ENCODE data around the gene CEP72. TPM values are rescaled to one million over a fixed set of nuclear protein-coding genes. Genes with fewer than 3 reads are reported as not detected.

CEP72 gene
- total RNA-seq, 1 experiment from 2014 or later: 14.6 TPM

DNA sequence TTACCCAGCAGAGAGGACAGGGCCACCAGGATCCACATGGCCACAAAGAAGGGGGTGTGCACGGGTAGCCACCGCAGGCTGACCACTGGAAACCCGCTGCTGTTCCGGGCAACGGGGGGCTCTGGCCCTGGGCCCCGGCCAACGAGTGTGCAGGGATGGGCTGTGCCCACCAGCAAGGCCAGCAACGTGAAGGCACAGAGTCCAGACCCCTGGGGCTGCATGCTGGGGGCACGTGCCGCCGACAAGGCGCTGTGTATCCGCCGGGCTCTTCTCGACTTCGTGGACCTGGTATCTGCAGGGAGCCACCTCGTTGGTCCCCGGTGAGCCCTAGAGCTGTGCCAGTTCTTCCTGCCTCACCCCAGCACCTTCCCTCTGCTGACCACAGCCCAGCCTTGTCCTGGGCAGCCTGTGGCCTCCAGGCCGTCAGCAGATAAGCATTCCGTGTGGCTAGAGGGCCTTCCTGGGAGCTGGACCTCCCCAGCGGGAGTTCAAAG lies 42.2 kb upstream of the CEP72 start:
- H2AFZ ChIP-seq (ENCODE audit: low read length): no peak overlapping the region
- H3K27me3 ChIP-seq (ENCODE audit: low read length): no peaks in the 10 kb centered on the region
- no peaks in the 10 kb centered on the region for H3K36me3 ChIP-seq (ENCODE audit: insufficient read depth, low read length)
- H3K4me2 ChIP-seq (ENCODE audit: low read depth, low read length, poor library complexity, severe bottlenecking): no peak overlapping the region
- H3K4me3 ChIP-seq (ENCODE audit: low read length): no peak overlapping the region
- H3K9ac ChIP-seq (ENCODE audit: low read length): no peak overlapping the region
- no peaks in the 10 kb centered on the region for H4K20me1 ChIP-seq (ENCODE audit: insufficient read depth, low read depth, low read length)
- no peaks in the 10 kb centered on the region for H3K9me2 ChIP-seq (replicated peaks; ENCODE audit: insufficient read depth, low read length)
- H3K79me2 ChIP-seq (ENCODE audit: low read length): no peaks in the 10 kb centered on the region
- H3K27ac ChIP-seq (ENCODE audit: low read length): no peak overlapping the region
- peaks cover 7% of the 10 kb centered on the region for H3K4me1 ChIP-seq (ENCODE audit: low read length)
- DNase-seq: no peak
- H3K9me3 ChIP-seq (ENCODE audit: low read length): no peaks in the 10 kb centered on the region

DNA sequence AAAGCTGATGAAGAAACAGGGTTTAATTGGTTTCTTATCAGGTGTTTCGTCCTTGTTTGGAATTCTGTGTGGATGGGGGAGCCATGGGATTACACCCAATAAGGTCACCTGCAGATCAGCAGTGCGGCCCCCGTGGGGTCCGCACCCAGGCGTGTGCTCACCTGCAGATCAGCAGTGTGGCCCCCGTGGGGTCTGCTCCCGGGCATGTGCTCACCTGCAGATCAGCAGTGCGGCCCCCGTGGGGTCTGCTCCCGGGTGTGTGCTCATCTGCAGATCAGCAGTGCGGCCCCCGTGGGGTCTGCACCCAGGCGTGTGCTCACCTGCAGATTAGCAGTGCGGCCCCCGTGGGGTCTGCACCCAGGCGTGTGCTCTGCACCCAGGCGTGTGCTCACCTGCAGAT lies 41.7 kb upstream of the CEP72 start:
- H4K20me1 ChIP-seq (ENCODE audit: insufficient read depth, low read depth, low read length): no peaks in the 10 kb centered on the region
- no peak overlapping the region for H3K4me3 ChIP-seq (ENCODE audit: low read length)
- no peak overlapping the region for H3K27ac ChIP-seq (ENCODE audit: low read length)
- no peak overlapping the region for H3K9ac ChIP-seq (ENCODE audit: low read length)
- no peaks in the 10 kb centered on the region for H3K27me3 ChIP-seq (ENCODE audit: low read length)
- no peak overlapping the region for H2AFZ ChIP-seq (ENCODE audit: low read length)
- H3K36me3 ChIP-seq (ENCODE audit: insufficient read depth, low read length): no peaks in the 10 kb centered on the region
- no peak overlapping the region for H3K4me2 ChIP-seq (ENCODE audit: low read depth, low read length, poor library complexity, severe bottlenecking)
- no peaks in the 10 kb centered on the region for H3K9me2 ChIP-seq (replicated peaks; ENCODE audit: insufficient read depth, low read length)
- peaks cover 7% of the 10 kb centered on the region for H3K4me1 ChIP-seq (ENCODE audit: low read length)
- H3K79me2 ChIP-seq (ENCODE audit: low read length): no peaks in the 10 kb centered on the region
- H3K9me3 ChIP-seq (ENCODE audit: low read length): no peaks in the 10 kb centered on the region
- no peak for DNase-seq

- H3K4me3 ChIP-seq (ENCODE audit: low read length): no peak overlapping the region
- H3K4me1 ChIP-seq (ENCODE audit: low read length): peaks cover 7% of the 10 kb centered on the region
- no peaks in the 10 kb centered on the region for H3K36me3 ChIP-seq (ENCODE audit: insufficient read depth, low read length)
- H3K9ac ChIP-seq (ENCODE audit: low read length): no peak overlapping the region
- H3K9me2 ChIP-seq (replicated peaks; ENCODE audit: insufficient read depth, low read length): no peaks in the 10 kb centered on the region
- H2AFZ ChIP-seq (ENCODE audit: low read length): no peak overlapping the region
- H3K4me2 ChIP-seq (ENCODE audit: low read depth, low read length, poor library complexity, severe bottlenecking): no peak overlapping the region
- H3K79me2 ChIP-seq (ENCODE audit: low read length): no peaks in the 10 kb centered on the region
- H3K27me3 ChIP-seq (ENCODE audit: low read length): no peaks in the 10 kb centered on the region
- no peaks in the 10 kb centered on the region for H3K9me3 ChIP-seq (ENCODE audit: low read length)
- no peaks in the 10 kb centered on the region for H4K20me1 ChIP-seq (ENCODE audit: insufficient read depth, low read depth, low read length)
- DNase-seq: no peak
- no peak overlapping the region for H3K27ac ChIP-seq (ENCODE audit: low read length)
Observed at GRCh38 chr5:570886-571285, 41.3 kb upstream of the CEP72 start.

- Histone ChIP-seq H3K79me2 (ENCODE audit: low read length) (no peaks in the 10 kb centered on the region), H3K4me2 (ENCODE audit: low read depth, low read length, poor library complexity, severe bottlenecking) (no peak overlapping the region), H2AFZ (ENCODE audit: low read length) (no peak overlapping the region), H3K4me1 (ENCODE audit: low read length) (peaks cover 3% of the 10 kb centered on the region), H3K27me3 (ENCODE audit: low read length) (no peaks in the 10 kb centered on the region), H3K27ac (ENCODE audit: low read length) (no peak overlapping the region), H3K9me2 (replicated peaks; ENCODE audit: insufficient read depth, low read length) (no peaks in the 10 kb centered on the region), H4K20me1 (ENCODE audit: insufficient read depth, low read depth, low read length) (no peaks in the 10 kb centered on the region), H3K9ac (ENCODE audit: low read length) (no peak overlapping the region), H3K36me3 (ENCODE audit: insufficient read depth, low read length) (no peaks in the 10 kb centered on the region), H3K9me3 (ENCODE audit: low read length) (peaks cover 3% of the 10 kb centered on the region; the same call in 1 of the 2 replicates), H3K4me3 (ENCODE audit: low read length) (no peak overlapping the region)
- no peak for DNase-seq
Observed at GRCh38 chr5:571791-572190, 40.3 kb upstream of the CEP72 start.

DNA sequence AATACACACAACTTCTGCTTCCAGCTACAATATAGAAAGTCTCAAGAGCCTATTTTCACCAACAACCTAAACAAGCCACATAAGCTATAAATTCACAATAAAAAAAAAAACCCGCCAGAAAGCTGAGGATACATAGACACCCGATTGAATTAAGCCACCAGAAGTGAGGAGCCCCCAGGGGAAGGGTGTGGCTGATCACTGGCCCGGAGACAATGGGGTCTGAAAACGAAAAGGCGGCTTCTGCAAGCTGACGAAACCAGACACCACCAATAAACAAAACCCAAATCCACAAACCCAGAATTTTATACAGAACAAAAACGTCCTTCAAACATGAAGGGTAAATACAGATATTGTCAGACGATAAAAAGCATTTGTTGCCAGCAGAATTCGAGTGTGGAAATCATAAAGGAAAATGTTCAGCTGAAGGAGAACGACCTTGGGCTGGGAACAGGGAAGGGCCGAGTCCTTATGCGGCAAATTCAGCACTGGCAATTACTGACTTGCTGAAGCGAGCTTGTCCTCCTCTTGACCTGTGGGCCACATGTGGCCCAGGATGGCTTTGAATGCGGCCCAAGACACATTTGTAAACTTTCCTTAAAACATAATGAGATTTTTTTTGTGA lies 39.6 kb upstream of the CEP72 start:
- no peaks in the 10 kb centered on the region for H3K27me3 ChIP-seq (ENCODE audit: low read length)

GRCh38 chr5:573206-573605 lies 38.9 kb upstream of the CEP72 start:
- Histone ChIP-seq H3K9me3 (ENCODE audit: low read length) (peaks cover 10% of the 10 kb centered on the region), H3K9me2 (replicated peaks; ENCODE audit: insufficient read depth, low read length) (no peaks in the 10 kb centered on the region), H3K9ac (ENCODE audit: low read length) (no peak overlapping the region), H3K36me3 (ENCODE audit: insufficient read depth, low read length) (no peaks in the 10 kb centered on the region), H3K27ac (ENCODE audit: low read length) (no peak overlapping the region), H2AFZ (ENCODE audit: low read length) (no peak overlapping the region), H3K4me2 (ENCODE audit: low read depth, low read length, poor library complexity, severe bottlenecking) (no peak overlapping the region), H3K79me2 (ENCODE audit: low read length) (no peaks in the 10 kb centered on the region), H3K4me3 (ENCODE audit: low read length) (no peak overlapping the region), H3K4me1 (ENCODE audit: low read length) (no peaks in the 10 kb centered on the region), H3K27me3 (ENCODE audit: low read length) (no peaks in the 10 kb centered on the region), H4K20me1 (ENCODE audit: insufficient read depth, low read depth, low read length) (no peaks in the 10 kb centered on the region)
- DNase-seq: no peak

More for the DNA sequence above, 39.6 kb upstream of the CEP72 start:
- no peaks in the 10 kb centered on the region for H4K20me1 ChIP-seq (ENCODE audit: insufficient read depth, low read depth, low read length)
- H3K9me3 ChIP-seq (ENCODE audit: low read length): peaks cover 7% of the 10 kb centered on the region
- no peak overlapping the region for H3K4me2 ChIP-seq (ENCODE audit: low read depth, low read length, poor library complexity, severe bottlenecking)
- H3K4me3 ChIP-seq (ENCODE audit: low read length): no peak overlapping the region
- no peaks in the 10 kb centered on the region for H3K9me2 ChIP-seq (replicated peaks; ENCODE audit: insufficient read depth, low read length)
- no peak overlapping the region for H3K9ac ChIP-seq (ENCODE audit: low read length)
- no peaks in the 10 kb centered on the region for H3K79me2 ChIP-seq (ENCODE audit: low read length)
- DNase-seq: no peak
- no peaks in the 10 kb centered on the region for H3K36me3 ChIP-seq (ENCODE audit: insufficient read depth, low read length)
- no peak overlapping the region for H2AFZ ChIP-seq (ENCODE audit: low read length)
- no peak overlapping the region for H3K27ac ChIP-seq (ENCODE audit: low read length)
- no peaks in the 10 kb centered on the region for H3K4me1 ChIP-seq (ENCODE audit: low read length)

DNA sequence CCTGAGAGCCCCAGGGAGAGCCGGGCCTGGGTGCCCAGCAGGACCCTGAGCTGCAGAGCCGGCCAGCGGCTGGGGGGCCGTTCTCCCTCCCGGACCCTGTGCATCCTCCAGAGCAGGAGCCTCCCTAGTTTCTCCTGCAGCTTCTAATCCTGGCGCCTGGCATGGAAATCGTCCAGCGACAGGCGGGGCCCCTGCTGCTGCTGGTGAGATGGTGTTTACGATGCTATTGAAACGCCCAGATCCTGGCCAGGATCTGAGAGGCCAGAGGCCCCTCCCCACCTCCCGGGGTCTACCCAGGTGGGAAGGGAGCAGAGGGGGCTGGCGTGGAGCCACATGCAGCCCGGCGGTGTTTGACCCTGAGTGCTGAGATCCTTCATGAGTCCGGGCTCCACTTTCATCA lies 38.2 kb upstream of the CEP72 start:
- no peak overlapping the region for H3K27ac ChIP-seq (ENCODE audit: low read length)
- H4K20me1 ChIP-seq (ENCODE audit: insufficient read depth, low read depth, low read length): no peaks in the 10 kb centered on the region
- no peak overlapping the region for H3K4me3 ChIP-seq (ENCODE audit: low read length)
- no peak overlapping the region for H2AFZ ChIP-seq (ENCODE audit: low read length)
- no peaks in the 10 kb centered on the region for H3K27me3 ChIP-seq (ENCODE audit: low read length)
- no peak overlapping the region for H3K4me2 ChIP-seq (ENCODE audit: low read depth, low read length, poor library complexity, severe bottlenecking)
- H3K36me3 ChIP-seq (ENCODE audit: insufficient read depth, low read length): no peaks in the 10 kb centered on the region
- no peak for DNase-seq
- no peak overlapping the region for H3K9ac ChIP-seq (ENCODE audit: low read length)
- no peaks in the 10 kb centered on the region for H3K9me2 ChIP-seq (replicated peaks; ENCODE audit: insufficient read depth, low read length)
- no peaks in the 10 kb centered on the region for H3K4me1 ChIP-seq (ENCODE audit: low read length)
- H3K9me3 ChIP-seq (ENCODE audit: low read length): peaks cover 10% of the 10 kb centered on the region
- no peaks in the 10 kb centered on the region for H3K79me2 ChIP-seq (ENCODE audit: low read length)

- Histone ChIP-seq H3K9ac (ENCODE audit: low read length) (no peak overlapping the region), H3K27me3 (ENCODE audit: low read length) (no peaks in the 10 kb centered on the region), H3K9me2 (replicated peaks; ENCODE audit: insufficient read depth, low read length) (no peaks in the 10 kb centered on the region), H3K79me2 (ENCODE audit: low read length) (no peaks in the 10 kb centered on the region), H3K9me3 (ENCODE audit: low read length) (peaks cover 10% of the 10 kb centered on the region), H3K4me1 (ENCODE audit: low read length) (no peaks in the 10 kb centered on the region), H4K20me1 (ENCODE audit: insufficient read depth, low read depth, low read length) (no peaks in the 10 kb centered on the region), H3K36me3 (ENCODE audit: insufficient read depth, low read length) (no peaks in the 10 kb centered on the region), H3K27ac (ENCODE audit: low read length) (no peak overlapping the region), H3K4me2 (ENCODE audit: low read depth, low read length, poor library complexity, severe bottlenecking) (no peak overlapping the region), H3K4me3 (ENCODE audit: low read length) (no peak overlapping the region), H2AFZ (ENCODE audit: low read length) (no peak overlapping the region)
- DNase-seq: no peak
Observed at GRCh38 chr5:574906-575305, 37.2 kb upstream of the CEP72 start.
